GM21526 (cell line): Measurements from ENCODE around the gene CDH23.

ENCODE experiments used
- ATAC-seq: cut with Tn5 transposase; IDR thresholded peaks from one replicate; pipeline ENCODE4 v1.9.1; 2021; ENCODE audit warnings: moderate library complexity; ENCODE audit not compliant: unreplicated experiment, low FRiP score

CDH23 gene

GRCh38 chr10:71816936-71817618 lies 420.4 kb downstream of the CDH23 start:
- no peak for ATAC-seq

DNA sequence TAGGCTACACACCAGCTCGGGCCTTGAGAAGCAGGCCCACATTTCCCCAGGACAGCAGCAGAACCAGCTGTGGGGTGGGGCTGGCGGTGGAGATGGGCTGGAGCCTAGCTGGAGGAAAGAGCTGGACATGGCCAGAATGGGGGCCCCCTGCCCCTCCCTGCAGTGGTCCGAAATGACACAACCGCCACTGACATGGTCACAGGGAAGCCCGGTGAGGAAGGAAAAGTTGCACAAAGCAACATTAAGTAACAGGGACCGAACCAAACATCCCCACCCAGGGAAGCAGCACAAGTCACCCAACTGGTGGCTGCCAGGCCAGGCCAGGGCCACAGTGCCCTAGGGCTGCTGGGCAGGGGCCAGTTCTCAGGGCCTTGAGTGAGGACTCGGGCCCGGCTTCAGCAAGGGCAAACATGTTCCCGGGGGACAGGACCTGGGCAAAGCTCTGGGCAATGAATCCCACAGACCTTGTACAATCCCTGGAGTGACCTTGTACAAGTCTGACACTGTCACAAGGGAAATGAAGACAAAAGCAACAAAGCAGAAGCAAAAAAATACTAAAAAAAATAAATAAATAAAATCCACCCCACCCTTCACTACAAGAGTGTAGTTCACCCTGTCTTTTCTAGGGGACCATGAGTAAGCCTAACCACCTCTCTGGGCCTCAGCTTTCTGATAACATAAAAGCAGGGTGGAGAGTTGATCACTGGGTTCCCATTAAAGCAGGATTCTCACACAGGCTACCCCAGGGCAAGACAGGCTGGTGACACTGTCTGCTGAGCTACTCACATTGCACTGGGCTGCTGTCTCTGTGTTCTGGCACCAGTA lies 421.3 kb downstream of the CDH23 start:
- no peak for ATAC-seq

- no peak for ATAC-seq
These were observed 422.0 kb downstream of the CDH23 start for GRCh38 chr10:71818674-71819260.

GRCh38 chr10:71819441-71819861 lies 422.7 kb downstream of the CDH23 start:
- ATAC-seq, result no peak

DNA sequence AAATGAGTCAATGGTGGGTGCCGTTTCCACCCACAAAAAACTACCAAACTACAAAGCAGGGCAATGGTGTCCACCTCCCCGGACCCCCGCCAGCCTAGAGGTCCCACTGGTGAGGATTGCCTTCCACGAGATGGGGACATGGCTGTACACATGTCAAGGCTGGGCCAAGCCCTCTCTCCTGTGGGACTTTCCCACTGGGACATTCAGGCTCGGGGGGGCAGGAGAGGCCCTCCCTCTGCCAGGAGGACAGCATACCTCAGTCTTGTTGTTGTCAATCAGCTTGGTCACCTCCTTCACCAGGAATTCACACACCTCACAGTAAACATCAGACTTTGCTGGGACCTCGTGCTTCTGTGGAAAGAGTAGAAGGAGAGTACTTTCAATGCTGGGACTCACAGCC lies 423.3 kb downstream of the CDH23 start:
- no peak for ATAC-seq

DNA sequence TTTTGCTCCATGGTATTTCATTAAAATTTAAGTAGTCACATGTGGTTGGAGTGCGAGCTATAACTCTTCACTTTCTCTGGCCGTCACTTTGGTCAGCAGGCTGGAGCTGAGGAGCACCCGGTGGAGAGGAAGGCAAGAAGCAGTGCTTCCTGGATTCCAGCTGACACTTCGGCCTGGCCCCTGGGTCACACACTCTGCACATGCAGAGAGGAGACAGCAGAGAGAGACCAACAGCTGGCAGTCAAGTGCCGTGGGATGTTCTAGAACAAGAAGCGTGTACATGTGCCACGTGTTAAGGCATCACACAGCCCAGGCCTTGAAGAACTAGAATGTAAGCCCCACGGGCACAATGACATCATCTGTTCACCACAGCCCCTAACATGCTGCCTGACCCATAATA lies 424.2 kb downstream of the CDH23 start:
- no peak for ATAC-seq

GRCh38 chr10:71821909-71822763 lies 425.4 kb downstream of the CDH23 start:
- no peak for ATAC-seq

DNA sequence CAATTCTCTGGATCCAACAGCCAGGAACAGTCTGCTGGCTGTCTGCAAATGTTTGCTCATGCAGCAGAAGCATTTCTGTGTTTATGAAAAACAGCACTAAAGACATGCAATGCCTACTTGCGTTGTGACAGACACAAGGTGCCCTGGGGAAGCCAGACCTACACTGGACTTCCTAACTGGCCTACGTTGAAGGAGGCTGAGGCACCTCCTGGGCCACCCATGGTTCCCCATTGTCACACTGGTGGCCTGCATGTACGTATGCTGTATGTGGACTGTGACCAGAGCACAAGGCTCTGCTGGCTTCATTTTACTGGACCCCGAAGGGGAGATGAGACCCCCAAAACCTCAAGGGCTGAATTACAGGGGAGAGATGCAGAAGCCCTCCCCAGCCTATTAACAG lies 426.6 kb downstream of the CDH23 start:
- ATAC-seq, result no peak

- ATAC-seq, result no peak
These were observed 427.6 kb downstream of the CDH23 start for GRCh38 chr10:71824333-71824732.

DNA sequence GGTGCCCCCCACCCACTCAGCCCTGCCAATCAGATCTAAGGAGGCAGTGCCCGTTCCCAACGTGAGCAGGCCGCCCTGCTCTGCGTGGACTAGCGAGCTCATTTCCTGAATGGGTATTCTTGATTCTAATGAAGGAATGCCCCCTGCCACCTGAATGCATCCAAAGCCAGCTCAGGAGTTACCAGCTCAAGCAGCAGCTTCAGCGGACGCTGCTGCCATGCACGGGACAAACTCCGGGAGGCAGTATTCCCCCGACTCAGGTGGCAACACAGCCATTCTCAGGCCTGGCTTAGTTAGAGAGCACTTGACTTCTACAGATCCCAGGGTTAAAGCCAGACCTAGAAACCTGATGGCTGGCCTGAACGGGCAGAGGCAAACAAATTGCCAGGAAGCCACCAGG lies 428.5 kb downstream of the CDH23 start:
- ATAC-seq, result no peak

DNA sequence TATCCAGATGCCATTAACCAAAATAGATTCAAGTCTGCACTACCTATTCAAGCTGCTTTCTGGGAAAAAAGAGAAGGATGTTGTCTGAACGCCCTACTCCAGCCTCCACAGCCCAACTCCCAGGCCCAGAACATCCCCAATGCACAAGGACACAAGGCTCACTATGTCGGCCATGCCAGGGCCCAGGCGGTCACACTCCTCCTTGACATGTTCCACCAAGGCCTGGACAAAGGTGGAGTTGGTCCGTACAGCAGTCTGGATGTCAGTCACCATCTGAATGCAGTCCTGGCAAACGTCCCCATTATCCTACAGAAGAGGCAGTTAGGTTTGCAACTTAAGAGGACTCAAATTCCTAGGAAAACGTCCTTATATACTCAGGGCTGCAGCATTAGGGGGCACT lies 431.1 kb downstream of the CDH23 start:
- ATAC-seq, result no peak

- no peak for ATAC-seq
These were observed 432.0 kb downstream of the CDH23 start for GRCh38 chr10:71828702-71829101.

DNA sequence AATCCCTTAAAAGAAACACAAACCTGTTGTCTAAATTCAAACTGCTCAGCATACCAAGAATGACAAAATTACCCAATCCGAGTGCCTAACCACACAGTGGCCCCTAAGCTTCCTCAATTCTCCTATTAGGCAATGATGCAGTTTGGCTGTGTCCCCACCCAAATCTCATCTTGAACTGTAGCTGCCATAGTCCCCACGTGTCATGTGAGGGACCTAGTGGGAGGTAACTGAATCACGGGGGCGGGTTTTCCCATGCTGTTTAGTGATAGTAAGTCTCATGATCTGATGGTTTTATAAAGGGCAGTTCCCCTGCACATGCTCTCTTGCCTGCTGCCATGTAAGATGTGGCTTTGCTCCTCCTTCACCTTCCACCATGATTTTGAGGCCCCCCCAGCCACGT lies 432.5 kb downstream of the CDH23 start:
- ATAC-seq, result no peak

DNA sequence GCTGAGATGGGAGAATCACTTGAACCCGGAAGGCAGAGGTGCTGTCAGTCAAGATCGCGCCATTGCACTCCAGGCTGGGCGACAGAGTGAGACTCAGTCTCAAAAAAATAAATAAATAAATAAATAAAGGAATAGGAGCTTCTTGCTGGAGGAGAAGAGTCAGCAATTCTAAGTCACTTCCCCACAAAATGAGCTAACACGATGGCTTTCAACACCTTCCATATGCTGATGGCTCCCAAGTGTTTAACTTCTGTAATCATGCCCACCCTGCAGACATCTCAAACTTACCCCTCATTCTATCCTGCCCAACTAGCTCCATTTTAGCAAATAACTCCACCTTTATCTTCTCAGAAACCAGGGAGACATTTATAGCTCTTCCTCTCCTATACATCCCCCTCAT lies 433.2 kb downstream of the CDH23 start:
- no peak for ATAC-seq

DNA sequence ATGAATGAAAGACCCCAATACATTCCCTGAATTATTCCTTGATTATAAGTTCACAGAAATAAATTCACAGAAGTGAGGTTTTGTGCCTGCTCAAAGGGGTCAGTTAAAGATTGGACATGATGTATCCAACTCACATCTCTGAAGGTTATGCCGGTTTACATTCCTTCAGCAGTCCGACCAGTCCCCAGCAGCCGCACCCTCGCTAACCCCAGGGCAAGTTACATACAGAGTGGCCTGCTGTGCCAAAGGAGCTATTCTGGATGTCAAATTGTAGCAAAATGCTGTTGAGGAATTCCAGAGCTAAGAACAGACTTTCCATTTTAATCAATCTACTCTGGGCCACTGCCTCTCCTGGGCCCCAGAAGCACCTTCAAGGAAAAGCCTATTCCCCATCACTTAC lies 434.0 kb downstream of the CDH23 start:
- no peak for ATAC-seq

DNA sequence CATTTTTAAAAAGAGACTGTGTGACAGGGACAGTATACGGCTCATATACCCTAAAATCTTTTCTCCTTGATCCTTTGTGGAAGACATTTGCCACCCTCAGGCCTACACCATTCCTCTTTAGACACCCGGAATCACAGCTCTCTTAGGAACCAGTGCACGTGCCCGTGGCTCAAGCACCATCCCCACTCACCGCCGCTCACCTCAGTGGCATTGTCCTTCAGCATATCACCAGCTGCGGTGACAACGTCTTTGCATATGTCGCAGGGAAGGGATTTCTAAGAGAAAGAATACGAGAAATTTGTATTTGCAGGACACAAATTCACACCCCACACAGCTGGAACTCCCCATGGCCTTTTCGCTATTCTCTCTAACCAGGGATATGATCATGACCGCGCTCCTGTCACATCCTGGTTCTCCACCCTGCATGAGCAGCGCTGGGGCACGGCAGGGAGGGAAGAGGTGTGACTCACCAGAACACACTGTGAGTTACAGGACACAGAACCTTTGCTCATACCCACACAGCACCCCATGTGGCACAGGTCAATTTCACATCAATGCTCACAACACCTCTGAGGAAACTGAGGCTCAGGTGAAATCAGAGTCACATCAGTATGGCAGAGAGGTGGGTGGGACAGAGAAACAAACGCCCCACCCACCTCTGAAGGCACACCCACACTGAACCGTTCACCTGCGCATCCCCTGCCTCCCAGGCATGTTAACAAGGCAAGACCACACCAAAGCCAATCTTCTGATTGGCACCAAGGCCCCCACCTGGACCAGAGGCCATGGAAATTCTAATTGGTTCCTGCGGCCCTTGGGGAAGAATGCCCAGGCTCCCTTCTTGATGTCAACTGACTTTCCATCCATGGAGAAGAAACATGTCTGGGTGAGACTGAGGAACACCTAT lies 435.2 kb downstream of the CDH23 start:
- no peak for ATAC-seq

GRCh38 chr10:71832967-71833366 lies 436.2 kb downstream of the CDH23 start:
- no peak for ATAC-seq

DNA sequence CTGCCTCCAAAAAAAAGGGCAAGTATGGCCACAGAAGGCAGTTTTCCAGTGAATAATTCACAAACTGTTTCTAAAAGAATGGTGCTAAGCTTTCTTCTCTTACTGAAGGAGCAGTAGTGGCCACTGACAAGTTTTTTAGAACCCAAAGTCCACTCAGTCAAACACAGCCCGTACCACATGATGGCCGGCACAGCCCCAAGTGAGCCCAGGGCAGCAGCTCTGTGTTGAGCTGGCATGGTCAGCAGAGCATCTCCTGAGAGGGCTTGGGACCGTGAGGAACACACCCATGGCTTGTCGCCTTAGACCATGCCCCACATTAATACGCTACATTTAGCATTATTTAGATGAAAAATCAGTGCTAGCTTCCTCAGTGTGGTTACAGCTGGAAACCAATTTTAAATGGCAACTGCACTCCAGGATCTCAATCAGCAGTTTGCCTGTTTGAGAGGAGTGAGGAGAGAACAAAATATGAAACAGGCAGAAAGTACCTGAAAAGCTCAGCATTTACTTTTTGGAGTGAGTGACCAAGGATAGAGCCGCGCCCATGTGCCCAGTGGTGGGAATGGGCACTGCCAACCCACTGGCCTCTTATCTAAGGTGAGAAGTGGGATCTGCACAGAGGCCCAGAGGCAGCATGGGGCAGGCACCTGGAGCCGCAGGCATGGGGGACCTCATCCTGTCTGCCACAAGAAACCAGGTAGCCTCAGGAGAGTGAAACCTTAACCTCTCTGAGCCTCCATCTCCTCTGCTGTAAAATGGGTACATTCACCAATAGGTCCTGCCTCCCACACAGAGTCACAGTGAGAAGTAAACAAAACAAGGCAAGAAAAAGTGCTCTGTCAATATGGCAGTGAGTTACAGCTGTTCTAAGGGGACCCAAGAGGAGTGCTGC lies 437.0 kb downstream of the CDH23 start:
- no peak for ATAC-seq

DNA sequence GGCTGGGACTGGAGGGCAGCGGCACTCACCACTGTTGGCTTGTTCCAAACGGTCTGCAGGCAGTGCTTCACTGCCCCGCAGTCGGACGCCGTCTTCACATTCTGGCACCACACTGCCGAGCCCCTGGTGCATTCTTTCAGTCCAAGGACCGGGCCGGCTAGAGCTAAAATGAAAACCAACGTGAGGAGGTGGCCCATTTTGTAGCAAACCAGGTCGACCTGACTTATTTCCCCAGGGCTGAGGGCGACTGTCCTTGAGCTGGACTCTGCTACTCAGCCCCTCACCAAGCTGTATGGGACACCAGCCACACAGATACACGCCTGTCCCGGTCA lies 437.6 kb downstream of the CDH23 start:
- no peak for ATAC-seq
